BLaER1 (cell line): Measurements from ENCODE around the gene AP3B1.
A peak's percentile ranks its signal among the peaks of the same experiment; 100 is the strongest.

Source experiments
- H3K27ac ChIP-seq: shearing (Covaris generic); formaldehyde crosslinking; 2 replicates; pipeline ENCODE4 v1.8.1; 2022
- H3K27me3 ChIP-seq: shearing (Covaris generic); formaldehyde crosslinking; 2 replicates; pipeline ENCODE4 v1.8.1; 2022
- H3K36me3 ChIP-seq: shearing (Covaris generic); formaldehyde crosslinking; 2 replicates; pipeline ENCODE4 v1.8.1; 2022
- H3K4me1 ChIP-seq: shearing (Covaris generic); formaldehyde crosslinking; 2 replicates; pipeline ENCODE4 v1.8.1; 2022
- H3K4me2 ChIP-seq: shearing (Covaris generic); formaldehyde crosslinking; 2 replicates; pipeline ENCODE4 v1.8.1; 2022
- H3K4me3 ChIP-seq: shearing (Covaris generic); formaldehyde crosslinking; 2 replicates; pipeline ENCODE4 v1.8.1; 2022
- H3K9ac ChIP-seq: shearing (Covaris generic); formaldehyde crosslinking; 2 replicates; pipeline ENCODE4 v1.8.1; 2022
- H3K9me3 ChIP-seq: shearing (Covaris generic); formaldehyde crosslinking; 2 replicates; pipeline ENCODE4 v1.8.1; 2022
- H4K20me1 ChIP-seq: shearing (Covaris generic); formaldehyde crosslinking; 2 replicates; pipeline ENCODE4 v1.8.1; 2022
- Cebpa-rat ChIP-seq: shearing (Covaris generic); IDR thresholded peaks from 2 replicates; pipeline ENCODE4 v1.8.1; 2022

Gene AP3B1

GRCh38 chr5:78277715-78278114 is 16.8 kb downstream of the AP3B1 start:
- Histone ChIP-seq H3K9ac (no peak overlapping the region), H4K20me1 (peaks cover 46% of the 10 kb centered on the region), H3K4me3 (no peak overlapping the region), H3K9me3 (no peaks in the 10 kb centered on the region), H3K4me2 (no peak overlapping the region), H3K27me3 (no peaks in the 10 kb centered on the region), H3K36me3 (peaks cover 19% of the 10 kb centered on the region), H3K27ac (no peak overlapping the region), H3K4me1 (no peaks in the 10 kb centered on the region)
- no peak for TF ChIP-seq Cebpa-rat

DNA sequence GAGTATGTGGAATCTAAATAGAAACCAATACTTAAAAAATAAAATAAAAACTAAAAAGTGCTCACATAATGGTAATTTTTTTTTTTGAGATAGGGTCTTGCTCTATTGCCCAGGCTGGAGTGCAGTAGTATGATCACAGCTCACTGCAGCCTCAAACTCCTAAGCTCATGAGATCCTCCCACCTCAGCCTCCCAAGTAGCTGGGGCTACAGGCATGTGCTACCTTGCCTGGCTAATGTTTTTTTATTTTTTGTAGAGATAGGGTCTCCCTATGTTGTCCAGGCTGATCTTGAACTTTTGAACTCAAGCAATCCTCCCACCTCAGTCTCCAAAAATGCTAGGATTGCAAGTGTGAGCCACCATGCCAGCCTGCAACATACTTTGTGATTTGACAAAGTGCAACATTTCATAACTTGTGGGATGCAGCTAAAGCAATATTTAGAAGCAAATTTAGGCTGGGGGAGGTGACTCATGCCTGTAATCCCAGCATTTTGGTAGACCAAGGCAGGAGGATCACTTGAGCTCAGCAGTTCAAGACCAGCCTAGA is 18.4 kb downstream of the AP3B1 start:
- Histone ChIP-seq H3K27ac (no peak overlapping the region), H3K9ac (no peak overlapping the region), H3K27me3 (no peaks in the 10 kb centered on the region), H3K4me1 (0 out of 2 replicates have a peak, but pooled peaks cover 9% of the 10 kb centered on the region), H3K4me3 (no peak overlapping the region), H3K9me3 (no peaks in the 10 kb centered on the region), H4K20me1 (peaks cover 53% of the 10 kb centered on the region), H3K36me3 (peaks cover 24% of the 10 kb centered on the region), H3K4me2 (no peak overlapping the region)
- TF ChIP-seq Cebpa-rat: no peak

- H3K9me3 ChIP-seq: no peaks in the 10 kb centered on the region
- H3K36me3 ChIP-seq: peaks cover 24% of the 10 kb centered on the region
- no peak overlapping the region for H3K4me3 ChIP-seq
Observed at GRCh38 chr5:78274540-78275197, 19.8 kb downstream of the AP3B1 start.

GRCh38 chr5:78273436-78273835 is 21.1 kb downstream of the AP3B1 start:
- no peaks in the 10 kb centered on the region for H3K9me3 ChIP-seq
- H3K36me3 ChIP-seq: peaks cover 24% of the 10 kb centered on the region
- H3K9ac ChIP-seq: no peak overlapping the region
- no peak overlapping the region for H3K4me2 ChIP-seq
- no peaks in the 10 kb centered on the region for H3K27me3 ChIP-seq
- no peak overlapping the region for H3K27ac ChIP-seq
- no peak for TF ChIP-seq Cebpa-rat
- H3K4me3 ChIP-seq: no peak overlapping the region
- peaks cover 79% of the 10 kb centered on the region for H4K20me1 ChIP-seq
- H3K4me1 ChIP-seq: peaks cover 10% of the 10 kb centered on the region; the same call in 1 of the 2 replicates

More at GRCh38 chr5:78274540-78275197, 19.8 kb downstream of the AP3B1 start:
- 0 out of 2 replicates have a peak, but pooled peaks cover 9% of the 10 kb centered on the region for H3K4me1 ChIP-seq
- H3K4me2 ChIP-seq: no peak overlapping the region
- H3K9ac ChIP-seq: no peak overlapping the region
- TF ChIP-seq Cebpa-rat: no peak
- no peaks in the 10 kb centered on the region for H3K27me3 ChIP-seq
- no peak overlapping the region for H3K27ac ChIP-seq
- peaks cover 67% of the 10 kb centered on the region for H4K20me1 ChIP-seq

- H3K4me1 ChIP-seq: peaks cover 14% of the 10 kb centered on the region; the same call in 1 of the 2 replicates
- no peak overlapping the region for H3K27ac ChIP-seq
- H3K36me3 ChIP-seq: peaks cover 24% of the 10 kb centered on the region
- no peak overlapping the region for H3K9ac ChIP-seq
- no peak for TF ChIP-seq Cebpa-rat
- H3K9me3 ChIP-seq: no peaks in the 10 kb centered on the region
- H3K4me3 ChIP-seq: no peak overlapping the region
- H4K20me1 ChIP-seq: peaks cover 81% of the 10 kb centered on the region
- no peaks in the 10 kb centered on the region for H3K27me3 ChIP-seq
- H3K4me2 ChIP-seq: no peak overlapping the region
Observed at GRCh38 chr5:78271766-78272165, 22.7 kb downstream of the AP3B1 start.

GRCh38 chr5:78269088-78269703 is 25.3 kb downstream of the AP3B1 start:
- H3K4me2 ChIP-seq: no peak overlapping the region

DNA sequence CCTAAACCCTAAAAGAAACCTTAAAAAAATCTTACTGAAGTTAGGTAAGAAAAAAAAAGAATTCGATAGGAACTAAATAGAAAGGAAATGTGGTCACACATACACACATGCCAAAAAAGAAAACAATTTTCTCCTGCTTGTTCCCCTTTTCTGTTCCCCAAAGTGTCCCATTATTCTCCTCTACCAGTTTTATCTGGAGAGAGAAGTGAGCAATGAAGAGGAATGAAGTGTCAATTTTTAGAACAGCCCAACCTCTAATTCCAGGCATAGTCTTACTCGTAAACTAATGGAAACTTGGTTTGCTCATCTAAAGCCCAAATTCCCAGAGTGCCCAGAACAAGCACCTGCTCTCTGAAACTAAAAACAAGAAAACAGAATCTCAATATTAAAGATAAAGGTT is 26.1 kb downstream of the AP3B1 start:
- Histone ChIP-seq H3K9me3 (no peaks in the 10 kb centered on the region), H4K20me1 (peaks cover 60% of the 10 kb centered on the region), H3K27ac (no peak overlapping the region), H3K4me1 (peaks cover 14% of the 10 kb centered on the region; the same call in 1 of the 2 replicates), H3K36me3 (peaks cover 35% of the 10 kb centered on the region), H3K4me2 (peak overlapping the region; percentile 12; the same call in 1 of the 2 replicates), H3K9ac (no peak overlapping the region), H3K4me3 (no peak overlapping the region), H3K27me3 (no peaks in the 10 kb centered on the region)
- no peak for TF ChIP-seq Cebpa-rat

More at GRCh38 chr5:78269088-78269703, 25.3 kb downstream of the AP3B1 start:
- peaks cover 67% of the 10 kb centered on the region for H4K20me1 ChIP-seq
- peaks cover 14% of the 10 kb centered on the region; the same call in 1 of the 2 replicates for H3K4me1 ChIP-seq
- no peak for TF ChIP-seq Cebpa-rat
- H3K9ac ChIP-seq: no peak overlapping the region
- no peak overlapping the region for H3K27ac ChIP-seq
- no peaks in the 10 kb centered on the region for H3K27me3 ChIP-seq
- H3K9me3 ChIP-seq: no peaks in the 10 kb centered on the region
- H3K36me3 ChIP-seq: peaks cover 30% of the 10 kb centered on the region
- H3K4me3 ChIP-seq: no peak overlapping the region

DNA sequence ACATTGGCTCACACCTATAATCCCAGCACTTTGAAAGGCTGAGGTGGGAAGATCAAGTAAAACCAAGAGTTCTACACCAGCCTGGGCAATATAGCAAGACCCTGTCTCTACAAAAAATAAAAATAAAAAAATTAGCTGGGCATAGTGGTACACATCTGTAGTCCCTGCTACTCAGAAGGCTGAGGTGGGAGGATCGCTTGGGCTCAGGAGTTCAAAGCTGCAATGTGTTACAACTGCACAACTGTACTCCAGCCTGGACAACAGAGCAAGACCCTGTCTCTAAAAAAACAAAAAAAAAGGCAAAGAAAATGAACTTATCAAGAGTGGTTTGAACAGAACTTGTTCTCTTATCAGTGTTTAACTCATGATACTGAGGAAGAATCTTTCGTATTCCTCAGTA is 29.3 kb downstream of the AP3B1 start:
- H3K27ac ChIP-seq: no peak overlapping the region
- H3K9me3 ChIP-seq: 0 out of 2 replicates have a peak, but pooled peaks cover 8% of the 10 kb centered on the region
- H3K36me3 ChIP-seq: peaks cover 51% of the 10 kb centered on the region
- peaks cover 6% of the 10 kb centered on the region; the same call in 1 of the 2 replicates for H3K4me1 ChIP-seq
- H4K20me1 ChIP-seq: peaks cover 28% of the 10 kb centered on the region
- no peak overlapping the region for H3K4me2 ChIP-seq
- TF ChIP-seq Cebpa-rat: no peak
- H3K4me3 ChIP-seq: no peak overlapping the region
- no peak overlapping the region for H3K9ac ChIP-seq
- no peaks in the 10 kb centered on the region for H3K27me3 ChIP-seq

DNA sequence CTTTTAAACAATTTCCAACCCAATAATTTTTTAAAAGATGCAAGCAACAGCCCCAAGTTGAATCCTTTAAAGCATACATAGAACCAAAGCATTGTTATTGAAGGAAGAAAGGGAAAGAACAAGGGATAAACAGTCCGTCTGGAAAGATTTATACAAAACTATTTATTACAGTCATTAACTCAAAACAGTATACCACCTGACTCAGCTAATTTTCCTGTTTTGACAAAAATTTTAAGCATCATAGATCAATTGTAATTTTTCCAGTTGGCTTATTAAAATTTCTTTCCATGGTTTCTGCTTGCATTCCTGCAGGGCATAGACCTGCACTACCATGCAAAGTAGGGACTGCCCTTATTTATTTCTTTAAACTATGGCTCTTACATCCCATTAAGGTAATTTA is 29.9 kb downstream of the AP3B1 start:
- no peaks in the 10 kb centered on the region for H3K27me3 ChIP-seq
- no peak overlapping the region for H3K27ac ChIP-seq
- peaks cover 57% of the 10 kb centered on the region for H3K36me3 ChIP-seq
- H3K9ac ChIP-seq: no peak overlapping the region
- no peak overlapping the region for H3K4me2 ChIP-seq
- H3K4me1 ChIP-seq: peaks cover 6% of the 10 kb centered on the region; the same call in 1 of the 2 replicates
- H3K4me3 ChIP-seq: no peak overlapping the region
- 0 out of 2 replicates have a peak, but pooled peaks cover 9% of the 10 kb centered on the region for H3K9me3 ChIP-seq
- H4K20me1 ChIP-seq: peaks cover 23% of the 10 kb centered on the region
- no peak for TF ChIP-seq Cebpa-rat

DNA sequence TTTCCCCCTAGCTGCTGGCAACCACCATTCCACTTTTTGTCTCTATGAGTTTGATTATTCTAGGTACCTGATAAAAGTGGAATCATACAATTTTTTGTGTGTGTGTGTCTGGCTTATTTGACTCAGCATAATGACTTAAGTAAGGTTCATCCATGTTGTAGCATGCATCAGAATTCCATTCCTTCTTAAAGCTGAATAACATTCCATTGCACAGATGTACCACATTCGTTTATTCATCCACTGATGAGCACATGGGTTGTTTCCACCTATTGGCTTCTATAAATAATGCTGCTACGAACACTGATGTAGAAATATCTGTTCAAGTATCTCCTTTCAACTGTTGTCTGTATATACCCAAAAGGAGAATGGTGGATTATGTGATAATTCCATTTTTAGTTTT is 33.7 kb downstream of the AP3B1 start:
- H3K9ac ChIP-seq: no peak overlapping the region
- H3K27me3 ChIP-seq: no peaks in the 10 kb centered on the region
- H4K20me1 ChIP-seq: no peaks in the 10 kb centered on the region
- H3K4me1 ChIP-seq: no peaks in the 10 kb centered on the region
- no peak for TF ChIP-seq Cebpa-rat
- no peak overlapping the region for H3K4me3 ChIP-seq
- H3K27ac ChIP-seq: no peak overlapping the region
- peaks cover 70% of the 10 kb centered on the region for H3K36me3 ChIP-seq
- H3K4me2 ChIP-seq: no peak overlapping the region
- peaks cover 30% of the 10 kb centered on the region for H3K9me3 ChIP-seq
